Adrenal gland (tissue), 12 donors: ENCODE results near the gene FGGY. TPM values are rescaled to one million over a fixed set of nuclear protein-coding genes. Genes with fewer than 3 reads are reported as not detected.

Experiments
- DNase-seq, 7 donors: peaks; one replicate each; pipeline ENCODE4 v3.0.0-alpha.2; 2019 to 2020
- H3K27ac ChIP-seq, 5 donors: fragments of 200-600 bp; sonication (generic) in 4 of 5; 1 replicate in 3 of 5; 2 replicates in 2 of 5; pipeline versions ENCODE4 v1.5.1 to v1.8.0; 2016 to 2020; ENCODE audit warnings: mild to moderate bottlenecking in 1 of 5
- H3K27me3 ChIP-seq: fragments of 200-600 bp; 2 replicates; pipeline ENCODE4 v1.8.0; 2021
- H3K36me3 ChIP-seq, 2 donors: fragments of 200-600 bp; replicated peaks in 1 of 2; 1 replicate in 1 of 2; 2 replicates in 1 of 2; pipeline versions ENCODE4 v1.5.1 to v1.8.0; 2018 to 2022
- H3K4me1 ChIP-seq, 2 donors: fragments of 200-600 bp; replicated peaks in 1 of 2; 1 replicate in 1 of 2; 2 replicates in 1 of 2; pipeline versions ENCODE4 v1.5.1 to v1.8.0; 2018 to 2021
- H3K4me3 ChIP-seq, 4 donors: fragments of 200-600 bp; sonication (generic) in 3 of 4; one replicate each; pipeline ENCODE4 v1.5.1; 2016 to 2018
- H3K9me3 ChIP-seq, 3 donors: fragments of 200-600 bp; sonication (generic) in 1 of 3; replicated peaks in 1 of 3; 1 replicate in 2 of 3; 2 replicates in 1 of 3; pipeline versions ENCODE4 v1.5.1 to v1.8.0; 2016 to 2021
- POLR2A ChIP-seq, 2 donors: fragments of 450-650 bp; IDR thresholded peaks; one replicate each; pipeline ENCODE4 v1.6.1; 2017; ENCODE audit warnings: antibody characterized with exemption in 2 of 2, mild to moderate bottlenecking in 2 of 2, moderate library complexity in 1 of 2
- WGBS, 4 donors: extraction: QIAGEN DNeasy Blood & Tissue Kit in 2 of 4; methylation state at CpG; one replicate each; pipeline versions ENCODE4 v1.1.5 to v1.1.7; 2013 to 2017; 5-methylcytosine and 5-hydroxymethylcytosine counted together
- intact Hi-C, 2 donors: fragments of 100-400 bp; cut with DNase I; formaldehyde crosslinking; loops; one replicate each; pipeline versions ENCODE4 v1.14.1 to v1.15.0; 2022 to 2023
- polyA plus RNA-seq, 3 donors: library from polyadenylated mRNA; stranded (reverse); fragments of 200-250 nt in 2 of 3; fragments of 350-450 nt in 1 of 3; fragmentation: Illumina TruSeq in 1 of 3; extraction: RNeasy Lipid Tissue Mini Kit (QIAGEN cat#74804) in 1 of 3; gene quantifications; one replicate each; pipeline ENCODE4 v1.2.3, GENCODE V29; 2013 to 2014
- total RNA-seq, 9 donors: library from RNA; depleted of rRNA in 4 of 9; stranded (reverse); fragments of >200 nt in 4 of 9; fragments of 120-200 nt in 1 of 9; fragmentation: NEBNext Ultra II Directional in 1 of 9; extraction: Animal tissue kit (Norgen Biotek cat#: 25700) in 1 of 9; gene quantifications; one replicate each; pipeline versions ENCODE4 v1.1.0 to v1.2.4, GENCODE V29; 2013 to 2023
- TF ChIP-seq, protein P1 (sequence below), 6 experiments: fragments of 450-650 bp in 4 of 6; fragments of 200-600 bp in 2 of 6; sonication (generic) in 1 of 6; IDR thresholded peaks; 1 replicate in 5 of 6; 2 replicates in 1 of 6; pipeline versions ENCODE4 v1.5.1 to v1.8.0; 2016 to 2021; ENCODE audit warnings: antibody characterized with exemption in 6 of 6, mild to moderate bottlenecking in 2 of 6, moderate library complexity in 1 of 6
- donor health status: healthy with polysubstance abuse.
- donor health status: Bipolar disorder and iron deficiency.
- donor health status: DM: yes; HTN: yes; CAD: no.
- donor health status: DM: no; HTN: no; CAD: no.
- donor health status: DM: no; HTN: no; CAD: no.
- donor health status: DM: yes; HTN: yes; CAD: no.

Gene FGGY
- total and polyA plus RNA-seq, 12 donors, result 7.4 to 75.5 (median 35.0) TPM

DNA sequence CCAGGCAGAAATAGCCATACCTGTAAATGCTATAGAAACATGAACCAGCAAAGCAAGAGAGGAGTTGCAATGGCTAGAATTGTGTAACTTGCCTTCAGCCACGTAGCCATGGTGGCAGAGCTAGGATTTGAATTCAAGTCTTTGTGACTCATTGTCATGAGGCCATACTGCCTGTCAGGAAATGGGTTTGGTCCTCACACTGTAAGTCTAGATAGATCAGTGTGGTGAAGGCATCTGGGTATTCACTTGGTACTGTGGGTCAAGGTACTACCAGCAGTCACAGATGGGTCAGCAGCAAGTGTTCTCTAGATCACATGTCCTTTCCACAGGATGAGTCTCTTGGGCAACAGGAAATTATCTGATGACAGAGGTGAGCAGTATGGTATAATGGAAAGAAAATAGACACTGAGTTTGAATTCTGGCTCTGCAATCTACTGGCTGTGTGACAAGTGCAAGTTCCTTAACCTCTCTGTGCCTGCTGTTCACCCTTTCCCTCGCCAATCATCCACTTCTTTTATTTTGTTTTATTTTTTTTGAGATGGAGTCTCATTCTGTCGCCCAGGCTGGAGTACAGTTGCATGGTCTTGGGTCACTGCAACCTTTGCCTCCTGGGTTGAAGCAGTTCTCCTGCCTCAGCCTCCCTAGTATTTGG is 36.9 kb downstream of the FGGY start:
- H3K27ac ChIP-seq, result no peak overlapping the region
- H3K27me3 ChIP-seq, result no peaks in the 10 kb centered on the region
- WGBS, 4 donors, result 86 to 96% (median 88%) methylated on average over 3 of the region's 3 CpGs
- H3K4me3 ChIP-seq, result no peak overlapping the region
- no peaks in the 10 kb centered on the region for H3K9me3 ChIP-seq
- no peaks in the 10 kb centered on the region for H3K36me3 ChIP-seq
- no peak for DNase-seq
- no peaks in the 10 kb centered on the region for H3K4me1 ChIP-seq
- TF ChIP-seq POLR2A (IDR thresholded peaks at IDR 0.05), result no peak
- TF ChIP-seq, protein P1, sequence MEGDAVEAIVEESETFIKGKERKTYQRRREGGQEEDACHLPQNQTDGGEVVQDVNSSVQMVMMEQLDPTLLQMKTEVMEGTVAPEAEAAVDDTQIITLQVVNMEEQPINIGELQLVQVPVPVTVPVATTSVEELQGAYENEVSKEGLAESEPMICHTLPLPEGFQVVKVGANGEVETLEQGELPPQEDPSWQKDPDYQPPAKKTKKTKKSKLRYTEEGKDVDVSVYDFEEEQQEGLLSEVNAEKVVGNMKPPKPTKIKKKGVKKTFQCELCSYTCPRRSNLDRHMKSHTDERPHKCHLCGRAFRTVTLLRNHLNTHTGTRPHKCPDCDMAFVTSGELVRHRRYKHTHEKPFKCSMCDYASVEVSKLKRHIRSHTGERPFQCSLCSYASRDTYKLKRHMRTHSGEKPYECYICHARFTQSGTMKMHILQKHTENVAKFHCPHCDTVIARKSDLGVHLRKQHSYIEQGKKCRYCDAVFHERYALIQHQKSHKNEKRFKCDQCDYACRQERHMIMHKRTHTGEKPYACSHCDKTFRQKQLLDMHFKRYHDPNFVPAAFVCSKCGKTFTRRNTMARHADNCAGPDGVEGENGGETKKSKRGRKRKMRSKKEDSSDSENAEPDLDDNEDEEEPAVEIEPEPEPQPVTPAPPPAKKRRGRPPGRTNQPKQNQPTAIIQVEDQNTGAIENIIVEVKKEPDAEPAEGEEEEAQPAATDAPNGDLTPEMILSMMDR (IDR thresholded peaks at IDR 0.05), result no peak
- intact Hi-C loops, result no loop called here

DNA sequence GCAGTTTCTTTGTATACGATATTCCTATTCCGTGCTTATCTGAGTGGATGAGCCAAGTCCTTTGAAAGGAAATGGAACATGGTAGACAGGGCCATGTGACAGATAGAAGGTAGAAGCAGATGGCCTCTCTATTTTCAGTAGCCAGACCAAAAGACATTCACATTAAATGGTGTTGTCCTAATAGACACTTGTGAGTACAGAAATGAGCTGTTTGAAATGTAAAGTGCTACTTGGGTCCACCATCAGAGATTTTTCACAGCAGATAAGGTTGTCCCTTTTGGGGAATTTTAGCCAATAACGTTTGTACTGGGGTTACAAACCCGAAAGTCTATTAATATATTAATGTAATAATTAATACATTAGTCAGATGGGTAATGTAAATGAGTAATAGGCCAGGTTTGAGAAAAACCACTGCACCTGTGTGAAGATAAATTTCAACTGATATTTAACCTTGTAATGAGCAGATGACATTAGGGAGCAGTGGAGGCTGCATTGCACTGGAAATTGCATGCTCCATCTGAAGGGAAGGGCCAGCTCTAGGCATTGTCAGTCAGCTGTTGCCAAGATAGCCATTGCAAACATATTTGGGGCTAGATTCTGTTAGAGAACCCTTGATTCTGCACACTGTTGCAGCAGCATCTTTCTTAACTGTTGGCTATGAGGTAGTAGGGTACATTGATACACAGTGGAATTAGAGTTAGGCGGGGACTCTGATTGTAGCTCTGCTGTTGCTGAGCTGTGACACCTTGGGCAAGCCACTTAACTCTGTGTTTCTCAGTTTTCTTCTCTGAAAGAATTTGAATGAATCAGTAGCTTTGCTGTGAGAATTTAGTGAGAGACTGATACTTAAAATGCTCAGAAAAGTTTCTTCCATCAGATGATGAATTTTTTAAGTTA is 43.8 kb downstream of the FGGY start:
- Histone ChIP-seq H3K36me3 (no peaks in the 10 kb centered on the region), H3K27ac (no peak overlapping the region), H3K27me3 (no peaks in the 10 kb centered on the region), H3K9me3 (no peaks in the 10 kb centered on the region), H3K4me3 (no peak overlapping the region), H3K4me1 (peaks cover 0 to 5% of the 10 kb centered on the region in 2 donors)
- TF ChIP-seq POLR2A (IDR thresholded peaks at IDR 0.05), result no peak
- no peak for DNase-seq
- intact Hi-C loops, result no loop called here
- WGBS, 4 donors, result 95 to 96% (median 95%) methylated on average over 5 of the region's 5 CpGs

DNA sequence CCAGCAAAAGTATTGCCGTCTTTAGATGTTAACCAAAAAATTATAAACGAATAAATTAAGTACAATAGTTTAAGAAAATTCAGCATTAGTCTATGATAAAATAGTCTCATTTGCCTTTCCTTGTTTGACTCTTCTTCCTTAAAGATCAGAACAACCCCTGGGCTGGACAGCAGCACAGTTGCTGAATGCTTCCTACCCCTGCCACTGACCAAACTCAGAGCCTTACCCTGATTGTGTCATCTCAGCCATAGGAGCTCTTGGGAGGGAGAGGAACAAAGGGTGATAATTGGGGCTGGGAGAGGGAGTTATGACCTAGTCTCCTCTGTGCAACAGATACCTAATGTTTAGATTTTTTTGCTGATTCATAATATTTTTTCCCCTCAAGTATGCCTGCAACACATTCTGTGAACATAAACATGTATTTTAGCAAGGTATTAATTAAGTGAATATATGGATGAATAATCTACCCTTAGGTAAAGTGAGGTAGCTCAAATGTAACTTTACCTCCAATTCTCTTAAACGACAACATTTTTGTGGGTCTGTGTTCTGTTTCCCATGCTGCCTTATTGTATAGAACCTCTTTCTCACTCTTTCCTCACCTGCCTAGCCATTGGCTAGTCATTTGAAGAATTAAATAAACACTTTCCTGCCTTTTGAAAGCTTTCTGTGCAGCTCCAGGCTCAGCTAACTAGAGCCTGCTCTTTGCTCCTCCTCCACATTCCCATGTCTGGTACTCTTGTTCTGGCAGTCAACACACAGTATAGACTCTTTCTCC is 46.1 kb downstream of the FGGY start:
- Histone ChIP-seq H3K27ac (no peak overlapping the region), H3K36me3 (no peaks in the 10 kb centered on the region), H3K9me3 (no peaks in the 10 kb centered on the region), H3K4me1 (peaks cover 0 to 10% of the 10 kb centered on the region in 2 donors), H3K27me3 (no peaks in the 10 kb centered on the region), H3K4me3 (no peak overlapping the region)
- intact Hi-C loops, result no loop called here
- no peak for DNase-seq
- WGBS, 4 donors, result 95 to 98% (median 97%) methylated on average over 3 of the region's 3 CpGs
- TF ChIP-seq, protein P1 (IDR thresholded peaks at IDR 0.05), result no peak
- TF ChIP-seq POLR2A (IDR thresholded peaks at IDR 0.05), result no peak

DNA sequence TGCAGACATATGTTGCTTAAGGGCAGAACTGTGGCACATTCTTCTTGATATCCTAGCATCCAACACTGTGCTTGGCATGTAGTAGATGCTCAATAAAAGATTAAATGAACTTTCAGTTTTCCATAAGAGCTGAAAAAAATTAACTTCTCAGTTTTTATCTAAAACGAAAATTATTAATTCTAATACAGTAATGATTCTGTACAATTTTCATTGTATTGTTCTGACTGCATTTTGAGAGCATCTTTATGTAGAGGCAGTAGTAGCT is 46.6 kb downstream of the FGGY start:
- no peak overlapping the region for H3K4me3 ChIP-seq
- H3K27ac ChIP-seq, result no peak overlapping the region
- 65 to 90% (median 72%) methylated on average over 1 of the region's 1 CpG for WGBS, 4 donors
- TF ChIP-seq, protein P1 (IDR thresholded peaks at IDR 0.05), result no peak
- no peak for TF ChIP-seq POLR2A (IDR thresholded peaks at IDR 0.05)
- H3K4me1 ChIP-seq, result peaks cover 0 to 10% of the 10 kb centered on the region in 2 donors
- H3K9me3 ChIP-seq, result no peaks in the 10 kb centered on the region
- no peaks in the 10 kb centered on the region for H3K36me3 ChIP-seq
- no peak for DNase-seq
- no peaks in the 10 kb centered on the region for H3K27me3 ChIP-seq
- intact Hi-C loops, result no loop called here
